HFFc6 (cell line): Measurements from ENCODE around the gene AFF1. TPM values are rescaled to one million over a fixed set of nuclear protein-coding genes. Genes with fewer than 3 reads are reported as not detected.

Source experiments
- DNase-seq: peaks from one replicate; pipeline ENCODE4 v3.0.0-alpha.2; 2018
- H3K27ac Mint-ChIP-seq: 2 replicates; pipeline ENCODE4 v1.8.0; 2020; ENCODE audit warnings: mild to moderate bottlenecking, mixed read lengths
- H3K27me3 Mint-ChIP-seq: 2 replicates; pipeline ENCODE4 v1.8.0; 2021; ENCODE audit warnings: mild to moderate bottlenecking, moderate library complexity, mixed read lengths; ENCODE audit not compliant: insufficient read depth
- H3K36me3 Mint-ChIP-seq: 2 replicates; pipeline ENCODE4 v1.8.0; 2021; ENCODE audit warnings: low read depth, mixed read lengths
- H3K4me1 Mint-ChIP-seq: 2 replicates; pipeline ENCODE4 v1.8.0; 2020; ENCODE audit warnings: low read depth, mixed read lengths
- H3K4me3 Mint-ChIP-seq: 2 replicates; pipeline ENCODE4 v1.8.0; 2020; ENCODE audit warnings: mild to moderate bottlenecking, moderate library complexity, mixed read lengths
- H3K9me3 Mint-ChIP-seq: 2 replicates; pipeline ENCODE4 v1.8.0; 2020; ENCODE audit warnings: mild to moderate bottlenecking, mixed read lengths
- total RNA-seq, 6 experiments: library from RNA; stranded (reverse); fragmentation: NEBNext Ultra II Directional; extraction: Animal tissue kit (Norgen Biotek cat#: 25700); gene quantifications; 2 replicates in 1 of 6; 3 replicates in 5 of 6; pipeline ENCODE4 v1.2.3, GENCODE V29; 2021
- TF ChIP-seq, protein P1 (sequence below): fragments of 200-600 bp; sonication (generic); IDR thresholded peaks from 2 replicates; pipeline ENCODE4 v1.5.0; 2021; ENCODE audit warnings: antibody characterized with exemption, mild to moderate bottlenecking

The AFF1 gene
- total RNA-seq, 6 experiments from 2014 or later: 28.3 to 43.6 (median 32.8) TPM

DNA sequence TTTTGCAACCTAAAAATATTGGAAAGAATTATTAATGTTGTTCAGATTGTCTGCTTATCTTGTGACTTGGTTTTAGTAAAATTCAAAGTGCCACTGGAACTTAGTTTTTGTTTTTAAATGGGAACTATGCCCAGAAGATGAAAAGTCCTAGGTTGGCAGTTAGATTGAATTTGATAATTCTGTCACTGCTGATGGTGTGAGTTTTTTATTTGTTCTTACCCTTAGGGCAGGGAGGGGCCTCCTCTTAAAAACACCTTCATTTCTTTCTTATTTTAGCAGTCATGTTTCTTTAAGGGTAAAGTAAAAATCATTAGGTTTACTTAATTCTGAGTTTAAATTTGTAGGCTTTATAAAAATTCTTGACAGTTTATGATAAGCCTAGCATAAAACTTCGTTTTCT lies 80.6 kb downstream of the AFF1 start:
- Mint-ChIP-seq H3K4me3 (no peak overlapping the region), H3K27ac (peak overlapping the region; percentile 84), H3K4me1 (peaks cover 90% of the 10 kb centered on the region), H3K9me3 (no peaks in the 10 kb centered on the region), H3K27me3 (no peaks in the 10 kb centered on the region; the same call in 1 of the 2 replicates), H3K36me3 (peaks cover 13% of the 10 kb centered on the region)
- DNase-seq: no peak
- TF ChIP-seq, protein P1, sequence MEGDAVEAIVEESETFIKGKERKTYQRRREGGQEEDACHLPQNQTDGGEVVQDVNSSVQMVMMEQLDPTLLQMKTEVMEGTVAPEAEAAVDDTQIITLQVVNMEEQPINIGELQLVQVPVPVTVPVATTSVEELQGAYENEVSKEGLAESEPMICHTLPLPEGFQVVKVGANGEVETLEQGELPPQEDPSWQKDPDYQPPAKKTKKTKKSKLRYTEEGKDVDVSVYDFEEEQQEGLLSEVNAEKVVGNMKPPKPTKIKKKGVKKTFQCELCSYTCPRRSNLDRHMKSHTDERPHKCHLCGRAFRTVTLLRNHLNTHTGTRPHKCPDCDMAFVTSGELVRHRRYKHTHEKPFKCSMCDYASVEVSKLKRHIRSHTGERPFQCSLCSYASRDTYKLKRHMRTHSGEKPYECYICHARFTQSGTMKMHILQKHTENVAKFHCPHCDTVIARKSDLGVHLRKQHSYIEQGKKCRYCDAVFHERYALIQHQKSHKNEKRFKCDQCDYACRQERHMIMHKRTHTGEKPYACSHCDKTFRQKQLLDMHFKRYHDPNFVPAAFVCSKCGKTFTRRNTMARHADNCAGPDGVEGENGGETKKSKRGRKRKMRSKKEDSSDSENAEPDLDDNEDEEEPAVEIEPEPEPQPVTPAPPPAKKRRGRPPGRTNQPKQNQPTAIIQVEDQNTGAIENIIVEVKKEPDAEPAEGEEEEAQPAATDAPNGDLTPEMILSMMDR: no peak

DNA sequence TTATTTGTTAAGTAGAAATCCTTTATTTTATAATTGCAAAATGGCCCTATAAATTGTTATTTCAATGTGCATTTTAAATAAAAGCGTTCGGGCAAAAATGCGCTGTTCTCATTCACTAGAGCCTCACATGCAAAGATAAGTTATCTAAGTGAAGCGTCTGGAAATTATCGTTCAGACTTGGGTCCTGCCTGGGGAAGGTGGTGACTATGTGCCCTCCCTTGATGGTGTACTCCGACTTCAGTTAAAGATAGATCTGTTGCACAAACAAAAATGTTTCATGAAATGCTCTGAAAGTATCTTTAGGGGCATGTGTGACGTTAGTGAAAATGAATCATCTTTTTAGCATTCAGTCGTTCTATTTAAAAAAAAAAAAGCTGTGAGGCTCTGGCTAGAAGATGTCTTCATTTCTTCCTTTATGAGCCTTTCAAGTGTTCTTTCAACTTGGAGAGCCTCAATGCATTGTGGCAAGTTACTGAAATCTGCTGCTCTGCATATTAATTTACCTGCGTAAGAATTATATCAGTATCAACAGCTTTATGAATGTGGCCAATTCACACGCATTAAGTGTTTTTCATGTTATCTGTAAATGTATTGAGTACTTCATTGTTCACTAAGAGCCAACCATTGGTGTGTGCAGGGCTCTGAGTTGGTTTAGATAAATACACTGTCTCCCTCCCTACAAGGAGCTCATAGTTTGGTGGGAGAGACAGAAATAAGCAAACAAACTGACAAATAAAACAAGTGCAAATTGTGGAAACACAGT lies 83.0 kb downstream of the AFF1 start:
- DNase-seq: peak; percentile 69
- H3K27ac Mint-ChIP-seq: peak overlapping the region; percentile 77

DNA sequence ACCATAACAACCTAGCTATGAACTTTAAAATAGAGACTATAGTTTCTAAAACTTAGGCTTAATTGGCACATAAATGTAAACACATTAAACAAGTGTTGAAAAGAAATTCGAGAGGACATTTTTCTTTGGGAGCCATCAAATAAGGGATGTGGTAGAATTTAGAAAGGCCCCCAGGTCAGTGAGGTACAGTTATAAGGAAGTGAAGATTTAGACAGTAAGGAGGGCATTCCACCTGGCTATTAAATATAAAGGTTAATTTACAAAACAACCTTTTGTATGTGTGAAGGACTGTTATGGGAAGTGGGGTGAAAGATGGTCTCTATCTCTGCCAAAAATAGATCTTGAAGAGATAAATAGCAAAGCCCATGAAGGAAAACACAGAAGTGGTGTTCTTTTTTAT lies 83.9 kb downstream of the AFF1 start:
- no peak for DNase-seq
- TF ChIP-seq, protein P1: no peak
- peaks cover 7% of the 10 kb centered on the region; the same call in 1 of the 2 replicates for H3K36me3 Mint-ChIP-seq
- peak overlapping the region; percentile 77 for H3K27ac Mint-ChIP-seq
- peaks cover 76% of the 10 kb centered on the region for H3K4me1 Mint-ChIP-seq
- no peaks in the 10 kb centered on the region; the same call in 1 of the 2 replicates for H3K27me3 Mint-ChIP-seq
- H3K9me3 Mint-ChIP-seq: no peaks in the 10 kb centered on the region
- no peak overlapping the region for H3K4me3 Mint-ChIP-seq

More for the DNA sequence above, 83.0 kb downstream of the AFF1 start:
- peaks cover 79% of the 10 kb centered on the region for H3K4me1 Mint-ChIP-seq
- peaks cover 7% of the 10 kb centered on the region; the same call in 1 of the 2 replicates for H3K36me3 Mint-ChIP-seq
- H3K9me3 Mint-ChIP-seq: no peaks in the 10 kb centered on the region
- H3K27me3 Mint-ChIP-seq: no peaks in the 10 kb centered on the region; the same call in 1 of the 2 replicates
- TF ChIP-seq, protein P1: no peak
- peak overlapping the region; percentile 61; the same call in 1 of the 2 replicates for H3K4me3 Mint-ChIP-seq

DNA sequence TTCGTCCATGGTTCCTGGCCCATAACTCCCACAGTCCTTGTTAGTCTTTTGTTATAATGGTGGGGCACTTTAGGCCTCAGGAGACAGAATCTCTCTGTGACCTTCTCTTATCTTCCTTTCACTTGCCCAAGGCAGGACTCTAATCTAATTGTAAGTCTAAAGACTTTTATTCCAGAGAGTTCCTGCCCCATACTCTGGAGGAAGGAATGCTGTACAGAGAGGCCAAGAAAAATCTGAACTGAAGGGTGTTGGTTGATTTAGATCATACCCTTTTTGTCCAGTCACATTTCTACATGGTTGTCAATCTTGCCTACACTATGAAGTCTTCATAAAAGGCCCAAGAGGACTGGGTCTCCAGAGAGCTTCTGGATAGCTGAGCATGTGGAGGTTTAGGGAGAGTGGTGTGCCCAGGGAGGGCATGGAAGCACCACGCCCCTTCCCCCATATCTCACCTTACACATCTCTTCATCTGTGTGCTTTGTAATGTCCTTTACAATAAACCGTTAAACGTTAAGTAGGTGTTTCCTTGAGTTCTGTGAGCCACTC lies 84.5 kb downstream of the AFF1 start:
- Mint-ChIP-seq H3K9me3 (no peaks in the 10 kb centered on the region), H3K36me3 (peaks cover 7% of the 10 kb centered on the region; the same call in 1 of the 2 replicates), H3K4me3 (no peak overlapping the region), H3K27me3 (no peaks in the 10 kb centered on the region; the same call in 1 of the 2 replicates), H3K27ac (peak overlapping the region; percentile 57), H3K4me1 (peaks cover 76% of the 10 kb centered on the region)
- no peak for DNase-seq
- TF ChIP-seq, protein P1: no peak

DNA sequence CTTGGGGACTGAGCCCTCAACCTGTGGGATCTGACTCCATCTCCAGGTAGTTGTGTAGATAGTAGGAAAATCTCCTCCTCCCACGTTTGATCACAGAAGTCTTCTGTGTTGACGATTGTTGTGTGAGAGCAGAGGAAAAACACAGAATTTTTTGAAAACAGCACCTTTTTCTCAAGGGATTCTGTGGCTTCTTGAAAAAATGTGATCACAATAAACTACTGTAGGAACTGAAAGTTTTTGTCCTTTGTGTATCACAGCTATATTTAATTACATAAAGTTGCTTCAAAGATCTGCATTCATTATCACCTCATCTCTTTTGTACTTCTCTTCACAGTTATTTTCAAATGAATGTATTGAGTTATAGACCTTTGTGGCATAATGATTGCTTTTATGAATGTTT lies 85.1 kb downstream of the AFF1 start:
- Mint-ChIP-seq H3K36me3 (peaks cover 7% of the 10 kb centered on the region; the same call in 1 of the 2 replicates), H3K9me3 (no peaks in the 10 kb centered on the region), H3K27ac (no peak overlapping the region; the same call in 1 of the 2 replicates), H3K4me3 (no peak overlapping the region), H3K4me1 (peaks cover 74% of the 10 kb centered on the region), H3K27me3 (no peaks in the 10 kb centered on the region; the same call in 1 of the 2 replicates)
- DNase-seq: no peak
- TF ChIP-seq, protein P1: no peak
